Fibroblast of skin of back (primary cell): ENCODE data around the gene ZDHHC19.
"Not testable (repeated sequence)": the region's sequence is repeated elsewhere in the genome, so short reads cannot be mapped to it uniquely, and the experiment has no call there.

ENCODE experiments used
- DNase-seq: peaks from one replicate; pipeline ENCODE4 v3.0.0-alpha.2; 2013

The ZDHHC19 gene

GRCh38 chr3:196177567-196177966, 33.6 kb downstream of the ZDHHC19 start:
- no peak for DNase-seq

GRCh38 chr3:196175722-196176121, 35.5 kb downstream of the ZDHHC19 start:
- no peak for DNase-seq

- no peak for DNase-seq
Observed at GRCh38 chr3:196175116-196175625, 36.0 kb downstream of the ZDHHC19 start.

GRCh38 chr3:196174652-196175051, 36.5 kb downstream of the ZDHHC19 start:
- no peak for DNase-seq

GRCh38 chr3:196170296-196170695, 40.9 kb downstream of the ZDHHC19 start:
- DNase-seq = not testable (repeated sequence)

- DNase-seq = no peak
Observed at GRCh38 chr3:196169836-196170240, 41.4 kb downstream of the ZDHHC19 start.

GRCh38 chr3:196168808-196169391, 42.3 kb downstream of the ZDHHC19 start:
- DNase-seq = no peak

- DNase-seq = no peak
Observed at GRCh38 chr3:196166741-196167140, 44.5 kb downstream of the ZDHHC19 start.

GRCh38 chr3:196165850-196166249, 45.4 kb downstream of the ZDHHC19 start:
- DNase-seq = no peak

GRCh38 chr3:196165006-196165575, 46.1 kb downstream of the ZDHHC19 start:
- DNase-seq = not testable (repeated sequence)

- no peak for DNase-seq
Observed at GRCh38 chr3:196164576-196164975, 46.6 kb downstream of the ZDHHC19 start.

- DNase-seq = no peak
Observed at GRCh38 chr3:196163666-196164493, 47.3 kb downstream of the ZDHHC19 start.

GRCh38 chr3:196163212-196163611, 48.0 kb downstream of the ZDHHC19 start:
- no peak for DNase-seq

GRCh38 chr3:196162679-196163078, 48.5 kb downstream of the ZDHHC19 start:
- no peak for DNase-seq

- DNase-seq = peak; percentile 68
Observed at GRCh38 chr3:196159952-196160804, 51.0 kb downstream of the ZDHHC19 start.

- no peak for DNase-seq
Observed at GRCh38 chr3:196159526-196159925, 51.7 kb downstream of the ZDHHC19 start.

- DNase-seq = no peak
Observed at GRCh38 chr3:196156160-196156559, 55.0 kb downstream of the ZDHHC19 start.

GRCh38 chr3:196150481-196150880, 60.7 kb downstream of the ZDHHC19 start:
- no peak for DNase-seq

- DNase-seq = no peak
Observed at GRCh38 chr3:196149831-196150301, 61.3 kb downstream of the ZDHHC19 start.

GRCh38 chr3:196149375-196149774, 61.8 kb downstream of the ZDHHC19 start:
- DNase-seq = peak; percentile 11
